NCI-H446 treated with DMSO at 0.1 percent for 48 hours (cell line): Measurements from ENCODE around the gene MATN3.

Experiments
- DNase-seq: peaks from one replicate; lab custom pipeline; 2025; lab: John Stamatoyannopoulos, UW

MATN3 gene

DNA sequence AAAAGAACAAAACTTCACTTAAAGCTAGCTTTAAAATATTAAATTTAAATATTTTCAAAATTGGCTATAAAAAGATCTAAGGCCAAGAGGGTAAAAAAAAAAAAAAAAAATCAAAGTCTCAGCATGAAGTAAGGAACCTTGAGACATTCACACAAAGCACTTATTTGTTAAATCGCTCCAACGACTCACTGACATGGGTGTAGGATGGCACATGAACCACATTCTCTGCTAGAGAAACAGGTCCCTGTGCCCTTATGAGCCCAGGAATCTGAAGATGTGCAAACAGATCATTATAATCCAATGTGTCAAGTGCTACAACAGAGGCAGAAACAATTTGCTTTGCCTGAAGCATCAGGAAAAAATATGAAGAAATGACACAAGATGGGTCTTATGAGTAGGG is 25.2 kb upstream of the MATN3 start:
- DNase-seq = no peak

DNA sequence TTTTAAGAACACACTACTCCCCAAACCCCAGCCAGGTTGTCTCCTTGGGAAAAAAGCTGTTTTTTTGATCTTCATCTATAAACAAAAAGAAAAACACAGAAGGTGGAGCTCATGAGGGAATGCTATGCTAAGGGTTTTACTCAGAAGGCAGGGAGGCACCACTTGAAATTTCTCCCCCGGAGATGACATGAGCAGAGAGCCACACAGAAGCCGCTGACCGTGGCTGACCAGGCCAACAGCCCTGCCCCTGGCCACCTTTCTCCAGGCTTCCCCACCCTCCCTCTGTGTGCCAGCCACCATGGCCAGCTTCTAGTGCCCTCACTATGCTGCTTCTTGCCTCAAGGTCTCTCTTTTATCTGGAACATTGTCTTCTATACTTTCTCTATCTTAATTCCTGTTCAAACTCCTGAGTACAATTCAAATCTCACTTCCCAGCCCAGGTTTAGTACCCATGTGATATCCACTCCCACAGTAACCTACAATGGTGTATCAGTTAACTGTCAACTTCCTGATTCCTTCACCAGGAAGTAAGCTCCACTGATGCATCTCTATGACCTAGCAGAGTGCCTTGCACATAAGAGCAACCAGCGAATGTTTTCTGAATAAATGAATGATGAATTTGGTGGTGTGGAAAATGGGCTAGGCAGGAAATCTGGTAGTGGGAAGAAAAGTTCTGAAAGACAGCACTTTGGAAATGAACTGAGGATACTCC is 23.6 kb upstream of the MATN3 start:
- DNase-seq = no peak

DNA sequence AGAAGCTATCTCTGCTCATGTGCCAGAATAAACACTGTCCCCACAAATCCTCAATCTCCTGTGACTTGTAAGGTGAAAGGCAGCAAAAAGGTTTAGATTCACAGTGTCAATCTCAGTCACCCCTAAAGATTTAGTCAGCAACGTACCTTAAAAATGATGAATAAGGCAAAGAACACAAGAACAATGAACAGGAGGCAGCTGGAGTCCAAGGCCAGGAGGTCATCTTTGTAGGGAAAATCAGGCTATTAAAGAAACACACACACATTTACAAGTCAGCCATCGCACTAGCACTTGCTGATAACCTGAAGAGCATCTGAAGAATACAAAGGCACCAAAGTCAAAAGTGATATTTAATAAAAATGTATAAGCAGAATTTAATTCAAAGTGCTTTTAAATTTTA is 22.4 kb upstream of the MATN3 start:
- DNase-seq = no peak

DNA sequence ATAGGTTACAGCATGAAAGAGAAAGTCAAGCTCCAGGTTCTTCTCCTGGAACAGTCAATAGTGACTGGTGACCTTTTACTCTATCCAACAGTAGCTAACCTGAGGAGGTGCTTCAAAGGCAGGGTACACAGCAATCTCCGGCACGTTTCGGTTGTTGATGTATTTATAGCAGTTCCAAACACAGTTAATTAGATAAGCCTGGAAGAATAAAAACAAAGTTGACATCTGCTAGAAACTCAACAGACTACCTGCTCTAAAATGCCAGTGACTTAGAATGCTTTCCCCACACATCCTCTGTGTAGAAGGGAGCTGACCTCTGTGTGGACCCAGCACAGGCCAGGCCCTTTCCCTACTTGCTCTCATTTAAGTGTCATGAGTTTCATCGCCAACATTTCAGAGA is 21.8 kb upstream of the MATN3 start:
- no peak for DNase-seq

DNA sequence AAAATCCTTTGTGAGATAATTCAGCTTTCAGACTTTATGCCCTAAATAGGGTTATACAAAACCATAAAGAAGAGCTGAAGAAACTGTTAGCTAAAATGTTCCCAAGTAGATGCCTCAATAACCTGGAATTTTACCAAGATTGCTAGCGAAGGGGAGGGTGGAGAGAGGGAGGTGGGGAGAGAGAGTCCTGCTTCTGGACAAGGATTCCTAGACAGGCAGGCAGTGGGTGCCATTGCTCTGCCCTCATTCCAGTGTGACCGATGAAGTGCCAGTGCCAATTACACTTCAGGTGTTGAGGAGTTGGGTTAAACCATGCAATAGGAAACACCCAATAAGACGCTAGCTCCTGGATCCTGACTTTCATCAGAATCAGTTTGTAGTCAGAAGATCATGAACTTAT is 20.9 kb upstream of the MATN3 start:
- DNase-seq = no peak

DNA sequence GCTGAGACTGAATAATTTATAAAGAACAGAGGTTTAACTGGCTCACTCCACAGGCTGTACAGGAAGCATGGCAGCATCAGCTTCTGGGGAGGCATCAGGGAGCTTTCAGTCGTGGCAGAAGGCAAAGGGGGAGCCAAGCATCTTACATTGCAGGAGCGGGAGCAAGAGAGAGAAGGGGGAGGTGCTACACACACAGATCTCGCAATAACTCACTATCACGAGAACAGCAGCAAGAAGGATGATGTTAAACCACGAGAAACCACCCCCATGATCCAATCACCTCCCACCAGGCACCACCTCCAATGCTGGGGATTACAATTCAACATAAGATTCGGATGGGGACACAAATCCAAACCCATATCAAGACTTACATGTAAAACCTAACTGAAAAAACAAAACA is 17.8 kb upstream of the MATN3 start:
- no peak for DNase-seq

DNA sequence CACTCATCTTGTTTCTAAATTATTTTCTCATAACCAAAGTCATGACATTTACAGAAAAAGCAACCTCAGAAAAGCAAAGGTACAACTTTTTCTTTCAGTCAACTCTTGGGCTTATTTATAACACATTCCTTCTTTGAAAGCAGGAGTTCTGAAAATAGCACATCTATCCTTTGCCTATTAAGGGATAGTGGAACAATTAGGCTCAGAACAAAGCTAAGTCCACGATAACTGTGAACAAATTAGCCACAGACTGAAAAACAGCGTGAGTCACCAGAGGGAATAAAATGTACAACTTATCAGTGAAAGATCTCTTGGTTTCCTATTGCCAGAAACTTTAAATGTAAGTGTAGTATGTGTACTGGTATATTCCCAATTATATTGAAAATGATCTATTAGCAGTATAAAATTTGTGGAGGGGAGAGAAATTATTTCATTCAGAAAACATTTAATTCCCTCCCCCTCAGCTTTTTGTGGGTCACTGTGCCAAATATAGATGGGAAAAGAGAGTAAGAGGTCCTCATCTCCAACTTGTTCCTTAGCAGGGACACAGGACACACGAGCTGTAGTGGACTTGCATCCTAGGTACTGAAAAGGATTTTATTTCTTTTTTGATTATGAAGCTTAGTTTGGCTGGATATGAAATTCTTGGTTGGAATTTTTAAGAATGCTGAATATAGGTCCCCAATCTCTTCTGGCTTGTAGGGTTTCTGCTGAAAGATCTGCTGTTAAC is 15.4 kb upstream of the MATN3 start:
- no peak for DNase-seq

DNA sequence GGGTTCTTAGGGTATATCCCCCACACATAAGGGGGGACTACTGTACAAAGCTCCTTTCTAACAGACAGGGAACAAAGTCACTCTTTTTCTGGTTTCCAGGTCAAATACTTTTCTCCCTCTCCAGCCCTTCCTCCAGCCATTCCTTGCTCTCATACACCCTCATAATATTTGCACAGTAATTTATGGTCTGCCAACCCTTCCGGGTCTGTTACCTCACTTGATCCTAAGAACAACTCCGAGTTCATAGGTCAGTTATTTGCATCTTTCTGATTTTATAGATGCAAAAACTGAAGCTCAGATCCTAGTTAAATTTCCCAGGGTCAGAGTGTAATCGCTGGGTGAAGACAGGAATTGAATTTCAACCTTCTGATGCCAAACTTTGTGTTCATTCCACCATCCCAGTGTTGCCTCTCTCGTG is 14.8 kb upstream of the MATN3 start:
- DNase-seq = no peak

DNA sequence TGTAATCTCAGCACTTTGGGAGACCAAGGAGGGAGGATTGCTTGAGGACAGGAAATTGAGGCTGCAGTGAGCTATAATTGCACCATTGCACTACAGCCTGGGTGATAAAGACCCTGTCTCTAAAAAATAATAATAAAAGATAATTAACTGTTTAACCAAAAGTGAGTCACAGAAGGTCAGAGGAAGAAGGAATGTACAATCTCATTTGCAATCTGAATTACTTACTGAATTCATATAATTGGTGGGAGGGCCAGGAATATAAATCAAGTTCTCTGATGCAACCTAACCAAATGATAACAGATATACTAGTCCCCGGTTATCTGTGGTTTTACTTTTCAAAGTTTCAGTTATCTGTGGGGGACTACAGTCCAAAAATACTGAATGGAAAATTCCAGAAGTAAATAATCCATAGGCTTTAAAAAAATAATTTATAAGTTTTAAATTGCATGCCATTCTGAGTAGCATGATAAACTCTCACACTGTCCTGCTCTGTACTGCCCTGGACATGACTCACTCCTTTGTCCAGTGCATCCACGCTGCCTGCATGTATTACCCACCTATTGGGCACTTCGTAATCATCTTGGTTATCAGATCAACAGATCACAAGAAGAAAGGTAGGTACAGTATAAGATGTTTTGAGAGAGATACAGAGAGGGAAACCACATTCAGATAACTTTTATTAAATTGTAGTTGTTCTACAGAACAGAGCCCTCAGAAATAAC is 12.8 kb upstream of the MATN3 start:
- no peak for DNase-seq

DNA sequence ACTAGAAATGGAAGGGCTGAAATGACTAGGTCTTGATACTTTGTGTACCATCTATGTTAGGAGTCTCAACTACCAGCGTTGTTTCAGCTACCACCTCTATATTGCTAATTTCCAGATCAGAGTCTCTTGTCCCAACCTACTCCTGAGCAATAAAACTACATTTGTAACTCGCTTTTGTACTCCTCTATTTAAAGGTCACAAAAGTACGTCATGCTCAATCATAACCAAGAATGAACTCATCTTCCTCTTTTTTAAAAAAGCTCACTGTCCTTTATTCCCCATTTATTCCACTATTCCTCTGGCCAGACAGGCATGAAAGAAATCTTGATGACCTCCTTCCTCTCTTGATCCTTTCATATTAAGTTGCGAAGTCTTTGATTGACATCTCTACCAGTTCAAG is 11.2 kb upstream of the MATN3 start:
- no peak for DNase-seq

DNA sequence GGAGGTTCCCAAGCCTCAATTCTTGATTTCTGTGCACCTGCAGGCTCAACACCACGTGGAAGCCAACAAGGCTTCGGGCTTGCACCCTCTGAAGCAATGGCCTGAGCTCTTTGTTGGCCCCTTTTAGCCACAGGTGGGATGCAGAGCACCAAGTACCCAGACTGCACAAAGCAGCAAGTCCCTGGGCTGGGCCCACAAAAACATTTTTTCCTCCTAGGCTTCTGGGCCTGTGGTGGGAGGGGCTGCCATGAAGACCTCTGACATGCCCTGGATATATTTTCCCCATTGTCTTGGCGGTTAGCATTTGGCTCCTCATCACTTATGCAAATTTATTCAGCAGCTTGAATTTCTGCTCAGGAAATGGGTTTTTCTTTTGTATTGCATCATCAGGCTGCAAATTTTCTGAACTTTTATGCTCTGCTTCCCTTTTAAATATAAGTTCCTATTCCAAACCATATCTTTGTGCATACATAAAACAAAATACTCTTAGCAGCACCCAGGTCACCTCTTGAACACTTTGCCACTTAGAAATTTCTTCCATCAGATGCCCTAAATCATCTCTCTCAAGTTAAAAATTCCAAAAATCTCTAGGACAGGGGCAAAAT is 9.0 kb upstream of the MATN3 start:
- DNase-seq = no peak

DNA sequence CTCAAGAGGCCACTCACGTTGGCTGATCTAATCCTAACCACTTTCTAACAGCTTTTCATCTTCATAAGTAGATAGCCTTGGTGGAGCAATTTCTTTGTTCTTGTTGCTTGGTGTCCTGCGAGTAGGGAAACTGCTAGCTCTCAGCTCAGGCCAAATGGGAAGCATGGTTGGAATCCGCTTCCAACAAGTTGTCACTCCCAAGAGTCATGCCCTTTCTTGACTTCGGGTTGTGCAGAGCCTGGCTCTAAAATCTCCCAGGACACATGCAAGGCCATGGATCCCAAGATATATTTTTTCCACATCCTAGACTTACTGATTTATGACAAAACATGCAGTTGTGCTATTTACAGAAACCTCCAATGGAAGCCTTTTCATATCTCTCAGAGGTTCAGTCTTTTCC is 7.3 kb upstream of the MATN3 start:
- no peak for DNase-seq

DNA sequence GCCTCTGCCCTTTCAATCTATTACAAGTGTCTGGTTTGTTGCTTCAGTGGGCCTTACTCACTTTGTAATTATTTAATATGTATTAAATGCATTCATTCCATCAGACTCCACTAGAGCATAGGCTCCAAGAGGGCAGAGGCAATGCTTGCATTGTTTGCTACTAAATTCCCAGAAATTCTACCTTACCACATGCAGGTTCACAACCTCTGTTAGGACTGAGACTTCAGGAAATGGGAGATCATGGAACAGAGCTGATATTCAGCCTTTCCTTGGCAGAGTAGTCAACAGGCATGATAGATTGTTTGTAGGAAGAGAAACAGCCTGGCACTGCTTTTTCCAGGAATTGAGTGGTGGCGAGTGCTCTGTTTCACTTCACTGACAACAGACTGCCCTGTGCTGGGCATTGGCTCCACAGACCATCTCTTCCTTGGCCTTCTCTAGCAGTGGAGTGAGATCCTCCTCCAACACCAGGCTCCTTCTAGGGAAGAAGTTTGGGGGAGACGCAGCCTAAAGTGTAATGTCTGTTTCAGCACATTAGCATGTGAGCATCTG is 6.2 kb upstream of the MATN3 start:
- no peak for DNase-seq

DNA sequence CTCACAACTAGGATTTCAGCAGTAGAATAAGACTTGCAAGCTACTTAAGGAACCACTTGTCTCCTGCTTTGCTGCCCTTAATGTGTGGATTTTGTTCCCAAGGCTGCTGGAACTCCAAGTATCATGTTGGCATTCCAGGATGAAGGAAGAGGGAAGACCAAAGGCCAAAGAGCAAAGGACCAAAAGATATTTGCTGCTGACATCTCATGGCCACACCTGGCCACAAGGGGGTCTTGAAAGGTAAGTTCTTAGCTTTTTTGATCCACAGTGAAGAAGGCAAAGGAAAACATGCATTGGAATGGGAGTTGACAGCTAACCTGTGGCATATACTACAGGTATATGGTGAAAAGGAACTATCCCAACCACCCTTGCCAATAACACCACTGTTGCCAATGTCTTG is 3.9 kb upstream of the MATN3 start:
- DNase-seq = no peak

DNA sequence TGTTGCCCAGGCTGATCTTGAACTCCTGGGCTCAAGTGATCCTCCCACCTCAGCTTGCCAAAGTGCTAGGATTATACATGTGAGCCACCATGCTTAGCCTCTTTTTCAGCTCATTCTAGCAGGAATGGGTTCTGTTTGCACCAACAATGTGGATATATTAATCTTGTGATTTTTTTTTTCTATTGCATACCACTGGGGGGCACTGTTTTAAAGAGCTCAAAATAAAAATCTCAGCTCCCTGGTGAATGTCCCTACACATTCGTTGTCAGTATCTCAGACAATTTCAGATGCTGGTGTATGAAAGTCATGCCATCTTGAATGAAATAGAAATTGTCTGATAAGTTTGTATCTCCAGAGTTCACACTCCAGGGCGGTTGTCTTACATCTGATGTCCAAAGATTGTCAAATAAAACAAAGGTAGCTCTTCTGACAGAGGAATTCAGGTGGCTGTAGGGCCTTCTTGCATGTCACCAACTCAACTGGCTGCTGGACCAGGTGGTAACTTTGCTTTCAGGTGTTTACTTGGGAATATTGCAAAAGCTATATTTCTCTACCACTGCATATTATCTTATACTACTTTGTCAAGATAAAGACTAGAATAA is 3.1 kb upstream of the MATN3 start:
- peak; percentile 21 for DNase-seq

DNA sequence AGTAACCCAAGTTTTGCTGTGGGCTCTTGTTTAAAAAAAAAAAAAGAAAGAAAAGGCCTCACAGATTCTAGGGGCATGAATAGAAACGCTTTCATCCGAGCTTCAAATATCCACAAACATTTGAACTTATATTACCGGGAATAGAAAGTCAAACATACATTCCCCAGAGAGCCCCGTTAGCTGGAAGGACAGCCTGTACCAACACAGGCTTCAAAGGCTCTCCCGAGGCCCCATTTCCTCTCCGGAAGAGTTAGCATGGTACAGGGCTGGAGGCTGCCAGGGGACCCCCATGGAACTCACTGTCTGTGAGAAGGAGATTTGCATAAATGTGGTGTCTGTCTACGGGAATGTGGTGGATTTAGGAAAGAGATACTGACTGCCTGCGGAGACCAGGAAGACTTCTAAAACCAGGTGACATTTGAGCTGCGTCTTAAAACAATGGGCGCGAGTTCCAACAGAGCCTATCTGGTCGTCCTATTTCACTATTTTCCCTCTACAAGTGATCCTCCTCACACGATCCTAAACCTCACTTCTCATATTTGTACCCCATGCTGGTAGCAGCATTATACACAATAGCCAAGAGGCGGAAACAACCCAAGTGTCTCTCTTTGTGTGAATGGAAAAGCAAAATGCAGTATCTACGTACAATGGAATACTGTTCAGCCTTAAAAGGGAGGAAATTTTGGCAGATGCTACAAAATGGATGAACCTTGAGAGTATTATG is 820 bp upstream of the MATN3 start:
- DNase-seq = no peak

DNA sequence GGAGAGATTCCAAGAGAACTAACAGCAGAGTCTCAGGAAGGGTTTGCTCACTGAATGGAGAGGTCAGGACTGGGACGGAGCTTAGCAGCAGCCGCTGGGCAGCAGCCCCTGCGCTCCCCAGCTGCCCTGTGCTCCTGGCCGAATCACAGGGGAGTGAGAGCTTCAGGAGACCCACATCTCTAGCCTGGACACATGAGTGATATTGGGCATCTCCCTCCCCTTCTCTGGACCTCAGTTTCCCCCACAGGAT is 511 bp downstream of the MATN3 start:
- no peak for DNase-seq

DNA sequence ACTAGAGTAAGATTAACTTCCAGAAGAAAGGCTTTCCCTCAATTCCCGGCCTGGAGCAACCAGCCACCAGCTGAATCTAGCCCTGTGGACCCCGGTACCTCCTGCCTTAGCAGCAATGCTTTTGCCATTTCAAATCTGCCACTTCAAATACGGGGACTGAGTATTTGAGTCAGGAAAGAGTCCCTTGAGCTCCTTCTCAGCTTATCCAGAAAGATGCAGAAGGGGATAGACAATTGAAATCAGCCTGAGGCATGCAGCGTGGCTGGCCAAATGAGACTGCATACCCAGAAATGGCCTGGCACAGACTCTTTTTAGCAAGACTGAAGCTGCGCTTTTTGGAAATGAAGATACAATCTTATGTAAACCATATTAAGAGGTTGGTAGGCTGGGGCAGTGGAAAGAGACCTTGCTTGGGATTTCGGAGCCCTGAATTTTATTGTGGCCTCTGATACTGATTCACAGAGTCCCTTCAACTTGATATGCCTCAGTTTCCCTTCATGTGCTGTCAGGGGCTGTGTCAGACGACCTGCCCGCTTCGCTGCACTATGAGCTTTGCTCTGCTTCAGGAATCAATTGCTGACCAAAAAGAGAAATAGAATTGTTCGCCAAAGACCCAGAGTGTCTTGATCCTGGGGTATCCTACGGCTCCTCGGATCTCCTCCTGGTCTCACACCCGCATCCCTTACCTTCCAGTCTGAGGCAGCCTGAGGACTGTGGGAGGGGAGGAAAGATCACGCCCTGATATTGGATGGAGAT is 1.0 kb downstream of the MATN3 start:
- no peak for DNase-seq

DNA sequence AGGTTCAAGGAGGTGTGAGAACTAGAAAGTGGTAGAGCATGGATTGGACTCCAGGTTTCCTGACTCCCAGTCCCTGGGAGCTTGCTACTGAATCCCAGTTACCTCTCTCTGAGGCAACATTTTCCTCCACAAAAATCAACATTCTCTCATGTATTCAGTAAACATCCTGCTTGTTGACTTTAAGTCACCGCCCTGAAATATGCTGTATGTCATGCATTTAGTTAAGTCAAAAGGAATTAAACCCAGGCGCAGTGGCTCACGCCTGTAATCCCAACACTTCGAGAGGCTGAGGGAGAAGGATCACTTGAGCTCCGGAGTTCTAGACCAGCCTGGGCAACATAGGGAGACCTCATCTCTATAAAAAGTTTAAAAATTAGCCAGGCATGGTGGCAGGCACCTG is 3.8 kb downstream of the MATN3 start:
- DNase-seq = no peak

DNA sequence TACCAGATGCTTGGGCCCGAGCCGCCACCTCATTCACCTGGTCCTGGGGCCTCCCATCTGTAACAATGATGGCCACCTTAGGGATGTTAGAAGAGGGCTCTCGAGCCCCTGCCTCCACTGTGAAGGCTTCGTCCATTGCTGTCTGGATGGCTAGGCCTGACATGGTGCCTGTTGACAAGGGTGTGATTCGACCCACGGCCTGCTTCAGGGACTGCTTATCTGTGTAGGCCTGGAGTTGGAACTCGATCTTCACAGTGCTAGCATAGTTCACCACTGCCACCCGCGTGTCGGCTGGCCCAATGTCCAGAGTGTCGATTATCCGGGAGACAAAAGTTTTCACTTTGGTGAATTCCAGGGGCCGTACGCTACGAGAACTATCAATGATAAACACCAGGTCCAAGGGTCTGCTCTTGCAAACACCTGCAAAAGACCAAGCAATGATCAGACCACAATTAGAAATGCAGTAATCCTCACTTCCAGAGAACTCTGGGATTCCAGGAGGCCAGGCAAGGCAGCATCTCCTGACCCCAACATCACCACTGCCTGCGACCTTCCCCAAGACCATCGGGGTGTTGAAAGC is 6.5 kb downstream of the MATN3 start:
- no peak for DNase-seq
